Sigmoid colon (tissue), 7 donors: Measurements from ENCODE around the gene BARX2. TPM values are rescaled to one million over a fixed set of nuclear protein-coding genes. Genes with fewer than 3 reads are reported as not detected.

Experiments
- DNase-seq: peaks from one replicate; pipeline ENCODE4 v3.0.0-alpha.2; 2019
- H3K27ac ChIP-seq, 4 donors: fragments of 200-600 bp; sonication (generic); one replicate each; pipeline ENCODE4 v1.5.1; 2016 to 2019; ENCODE audit warnings: mild to moderate bottlenecking in 1 of 4
- H3K27me3 ChIP-seq, 3 donors: fragments of 200-600 bp; sonication (generic); one replicate each; pipeline ENCODE4 v1.5.1; 2019; ENCODE audit warnings: mild to moderate bottlenecking in 1 of 3
- H3K36me3 ChIP-seq, 4 donors: fragments of 200-600 bp; sonication (generic); one replicate each; pipeline ENCODE4 v1.5.1; 2016 to 2019
- H3K4me1 ChIP-seq, 4 donors: fragments of 200-600 bp; sonication (generic); one replicate each; pipeline ENCODE4 v1.5.1; 2017 to 2019
- H3K4me3 ChIP-seq, 4 donors: fragments of 200-600 bp; sonication (generic); one replicate each; pipeline ENCODE4 v1.5.1; 2017 to 2019; ENCODE audit warnings: mild to moderate bottlenecking in 2 of 4, moderate library complexity in 1 of 4
- H3K9me3 ChIP-seq, 4 donors: fragments of 200-600 bp in 3 of 4; sonication (generic) in 3 of 4; one replicate each; pipeline versions ENCODE4 v1.5.1 to v1.6.1; 2013 to 2019
- CTCF ChIP-seq, 4 experiments: fragments of 450-650 bp in 3 of 4; fragments of 200-600 bp in 1 of 4; IDR thresholded peaks; one replicate each; pipeline ENCODE4 v1.5.1; 2016 to 2019; ENCODE audit warnings: antibody characterized with exemption in 4 of 4, mild to moderate bottlenecking in 3 of 4, moderate library complexity in 2 of 4
- EP300 ChIP-seq, 4 donors: sonication (generic); formaldehyde crosslinking; IDR thresholded peaks; one replicate each; pipeline ENCODE4 v1.6.1; 2017; ENCODE audit warnings: antibody characterized with exemption in 4 of 4
- POLR2A ChIP-seq, 2 donors: fragments of 450-650 bp; IDR thresholded peaks; one replicate each; pipeline ENCODE4 v1.6.1; 2016; ENCODE audit warnings: antibody characterized with exemption in 2 of 2, mild to moderate bottlenecking in 2 of 2, moderate library complexity in 2 of 2
- POLR2AphosphoS5 ChIP-seq, 4 donors: sonication (generic); formaldehyde crosslinking; IDR thresholded peaks; one replicate each; pipeline ENCODE4 v1.6.1; 2017; ENCODE audit warnings: antibody characterized with exemption in 4 of 4
- WGBS, 2 donors: extraction: QIAGEN DNeasy Blood & Tissue Kit; methylation state at CpG; one replicate each; pipeline ENCODE4 v1.1.7; 2013; 5-methylcytosine and 5-hydroxymethylcytosine counted together
- intact Hi-C: fragments of 100-400 bp; cut with DNase I; formaldehyde crosslinking; loops from one replicate; pipeline ENCODE4 v1.15.1; 2023
- polyA plus RNA-seq, 3 donors: library from polyadenylated mRNA; stranded (reverse); fragments of 200-250 nt; gene quantifications; one replicate each; pipeline ENCODE4 v1.2.3, GENCODE V29; 2013
- total RNA-seq, 4 donors: library from RNA; depleted of rRNA; stranded (reverse); fragments of >200 nt; gene quantifications; one replicate each; pipeline ENCODE4 v1.1.0, GENCODE V29; 2016
- donor health status: healthy with polysubstance abuse.
- donor health status: Bipolar disorder and iron deficiency.
- donor health status: healthy.

The BARX2 gene
- total and polyA plus RNA-seq, 7 donors: 10.0 to 19.7 (median 12.0) TPM; not detected in 4

GRCh38 chr11:129442171-129442570, 66.5 kb downstream of the BARX2 start:
- H3K27ac ChIP-seq: no peak overlapping the region
- no peak for DNase-seq
- no peaks in the 10 kb centered on the region for H3K9me3 ChIP-seq
- H3K36me3 ChIP-seq: no peaks in the 10 kb centered on the region
- no peaks in the 10 kb centered on the region for H3K27me3 ChIP-seq
- intact Hi-C loops: no loop called here
- no peak overlapping the region for H3K4me3 ChIP-seq
- H3K4me1 ChIP-seq: no peaks in the 10 kb centered on the region
- 84 to 86% methylated on average over 7 of the region's 7 CpGs for WGBS, 2 donors
- TF ChIP-seq POLR2AphosphoS5 (IDR thresholded peaks at IDR 0.05) (no peak), CTCF (IDR thresholded peaks at IDR 0.05) (no peak), EP300 (IDR thresholded peaks at IDR 0.05) (no peak), POLR2A (IDR thresholded peaks at IDR 0.05) (no peak)

GRCh38 chr11:129443276-129443675, 67.6 kb downstream of the BARX2 start:
- 36 to 79% methylated on average over 6 of the region's 6 CpGs for WGBS, 2 donors

GRCh38 chr11:129444274-129444673, 68.6 kb downstream of the BARX2 start:
- TF ChIP-seq POLR2A (IDR thresholded peaks at IDR 0.05): no peak
- TF ChIP-seq EP300 (IDR thresholded peaks at IDR 0.05): no peak
- no peak for TF ChIP-seq POLR2AphosphoS5 (IDR thresholded peaks at IDR 0.05)
- no peak for TF ChIP-seq CTCF (IDR thresholded peaks at IDR 0.05)
- H3K36me3 ChIP-seq: no peaks in the 10 kb centered on the region
- 73 to 86% methylated on average over 5 of the region's 5 CpGs for WGBS, 2 donors
- H3K27ac ChIP-seq: no peak overlapping the region
- intact Hi-C loops: no loop called here
- no peaks in the 10 kb centered on the region for H3K4me1 ChIP-seq
- H3K9me3 ChIP-seq: no peaks in the 10 kb centered on the region
- H3K27me3 ChIP-seq: no peaks in the 10 kb centered on the region
- H3K4me3 ChIP-seq: no peak overlapping the region
- no peak for DNase-seq

More at GRCh38 chr11:129443276-129443675, 67.6 kb downstream of the BARX2 start:
- Histone ChIP-seq H3K9me3 (no peaks in the 10 kb centered on the region), H3K4me3 (no peak overlapping the region), H3K27me3 (no peaks in the 10 kb centered on the region), H3K36me3 (no peaks in the 10 kb centered on the region), H3K27ac (no peak overlapping the region), H3K4me1 (no peaks in the 10 kb centered on the region)
- no peak for TF ChIP-seq POLR2AphosphoS5 (IDR thresholded peaks at IDR 0.05)
- TF ChIP-seq EP300 (IDR thresholded peaks at IDR 0.05): no peak
- TF ChIP-seq POLR2A (IDR thresholded peaks at IDR 0.05): no peak
- TF ChIP-seq CTCF (IDR thresholded peaks at IDR 0.05): no peak
- no peak for DNase-seq
- intact Hi-C loops: no loop called here

GRCh38 chr11:129445226-129445625, 69.6 kb downstream of the BARX2 start:
- H3K4me3 ChIP-seq: no peak overlapping the region
- H3K27ac ChIP-seq: no peak overlapping the region
- no peak for TF ChIP-seq CTCF (IDR thresholded peaks at IDR 0.05)
- no peak for TF ChIP-seq POLR2AphosphoS5 (IDR thresholded peaks at IDR 0.05)
- TF ChIP-seq EP300 (IDR thresholded peaks at IDR 0.05): no peak
- TF ChIP-seq POLR2A (IDR thresholded peaks at IDR 0.05): no peak
- DNase-seq: no peak
- no peaks in the 10 kb centered on the region for H3K9me3 ChIP-seq
- H3K36me3 ChIP-seq: no peaks in the 10 kb centered on the region
- no peaks in the 10 kb centered on the region for H3K27me3 ChIP-seq
- intact Hi-C loops: no loop called here
- 93 to 96% methylated on average over 9 of the region's 9 CpGs for WGBS, 2 donors
- H3K4me1 ChIP-seq: no peaks in the 10 kb centered on the region

GRCh38 chr11:129446572-129446971, 70.9 kb downstream of the BARX2 start:
- intact Hi-C loops: no loop called here
- Histone ChIP-seq H3K36me3 (no peaks in the 10 kb centered on the region), H3K4me1 (no peaks in the 10 kb centered on the region), H3K9me3 (no peaks in the 10 kb centered on the region), H3K4me3 (no peak overlapping the region), H3K27me3 (no peaks in the 10 kb centered on the region), H3K27ac (no peak overlapping the region)
- 96 to 98% methylated on average over 3 of the region's 3 CpGs for WGBS, 2 donors
- TF ChIP-seq CTCF (IDR thresholded peaks at IDR 0.05) (no peak), POLR2A (IDR thresholded peaks at IDR 0.05) (no peak), POLR2AphosphoS5 (IDR thresholded peaks at IDR 0.05) (no peak)
- no peak for DNase-seq
